ENCODE results near the gene EHD2.
A peak's percentile ranks its signal among the peaks of the same experiment; 100 is the strongest.
"Not testable (repeated sequence)": the region's sequence is repeated elsewhere in the genome, so short reads cannot be mapped to it uniquely, and the experiment has no call there.

Gene EHD2

GRCh38 chr19:47713046-47714021, at the start of gene EHD2:
TSS of gene EHD2 (plus strand) at chr19:47713422. CDS start at chr19:47716613, 3,191 bp downstream.
- no peak within 1 kb of the TSS for H3K9ac ChIP-seq
- no peak within 1 kb of the TSS for H3K4me2 ChIP-seq
- no peaks in the 10 kb centered on the region for H3K36me3 ChIP-seq
- no peak within 1 kb of the TSS for H3K27ac ChIP-seq
- H3K4me1 ChIP-seq = peaks cover 0 to 26% (median 17%) of the 10 kb centered on the region in 10 experiments; a peak in 12 of 20 replicates
- H3K4me3 ChIP-seq = no peak within 1 kb of the TSS
- peaks cover 0 to 14% (median 7%) of the 10 kb centered on the region in 11 experiments; a peak in 6 of 22 replicates for H3K9me3 ChIP-seq (replicated peaks in 1 of 11)
- no peak for TF ChIP-seq Cebpa-rat (IDR thresholded peaks at IDR 0.05)
- H4K20me1 ChIP-seq = no peaks in the 10 kb centered on the region
- H3K27me3 ChIP-seq = no peaks in the 10 kb centered on the region

- peaks cover 0 to 67% (median 36%) of the 10 kb centered on the region in 10 experiments; a peak in 17 of 20 replicates for H3K4me1 ChIP-seq
- H3K4me2 ChIP-seq = peak overlapping the region in 7 of 11 experiments; percentile 63 to 82 (median 68); a peak in 13 of 22 replicates
- no peak overlapping the region for H3K4me3 ChIP-seq
- H3K9me3 ChIP-seq (replicated peaks in 1 of 11) = no peaks in the 10 kb centered on the region
- no peaks in the 10 kb centered on the region for H3K27me3 ChIP-seq
- H3K36me3 ChIP-seq = peaks cover 0 to 35% (median 15%) of the 10 kb centered on the region in 11 experiments; a peak in 16 of 22 replicates
- peaks cover 75 to 99% (median 93%) of the 10 kb centered on the region in 11 experiments; a peak in 21 of 22 replicates for H4K20me1 ChIP-seq
- 0 out of 22 replicates have a peak overlapping the region, but pooled peaks of 2 of the 11 experiments have one; percentile 18 to 33 for H3K9ac ChIP-seq
- H3K27ac ChIP-seq = peak overlapping the region in 4 of 11 experiments; percentile 42 to 58 (median 45); a peak in 9 of 22 replicates
- no peak for TF ChIP-seq Cebpa-rat (IDR thresholded peaks at IDR 0.05)
Measured at GRCh38 chr19:47663435-47663910, 49.7 kb upstream of the EHD2 start.

- no peaks in the 10 kb centered on the region for H3K27me3 ChIP-seq
- TF ChIP-seq Cebpa-rat (IDR thresholded peaks at IDR 0.05) = peak in 5 of 11 experiments; percentile 6 to 66 (median 43); a peak in 3 of 22 replicates
- H4K20me1 ChIP-seq = peaks cover 75 to 99% (median 96%) of the 10 kb centered on the region in 11 experiments; a peak in 21 of 22 replicates
- peak overlapping the region in 5 of 11 experiments; percentile 2 to 47 (median 33); a peak in 4 of 22 replicates for H3K9ac ChIP-seq
- no peaks in the 10 kb centered on the region for H3K9me3 ChIP-seq (replicated peaks in 1 of 11)
- H3K27ac ChIP-seq = peak overlapping the region in 5 of 11 experiments; percentile 27 to 62 (median 46); a peak in 12 of 22 replicates
- H3K36me3 ChIP-seq = peaks cover 0 to 35% (median 19%) of the 10 kb centered on the region in 11 experiments; a peak in 15 of 22 replicates
- 0 out of 20 replicates have a peak overlapping the region, but pooled peaks of 1 of the 10 experiments have one; percentile 5 for H3K4me3 ChIP-seq
- peak overlapping the region in 9 of 11 experiments; percentile 23 to 82 (median 64); a peak in 15 of 22 replicates for H3K4me2 ChIP-seq
- H3K4me1 ChIP-seq = peaks cover 0 to 67% (median 36%) of the 10 kb centered on the region in 10 experiments; a peak in 17 of 20 replicates
Measured at GRCh38 chr19:47663911-47664771, 49.1 kb upstream of the EHD2 start.

GRCh38 chr19:47668556-47668955, 44.7 kb upstream of the EHD2 start:
- H3K27ac ChIP-seq; H3K4me2 ChIP-seq; H3K9me3 ChIP-seq (replicated peaks in 1 of 11); H3K27me3 ChIP-seq; H3K4me3 ChIP-seq; H3K9ac ChIP-seq: not testable (repeated sequence)
- peaks cover 13 to 42% (median 30%) of the 10 kb centered on the region in 10 experiments; a peak in 19 of 20 replicates for H3K4me1 ChIP-seq
- H4K20me1 ChIP-seq = peaks cover 54 to 87% (median 76%) of the 10 kb centered on the region in 11 experiments; a peak in 21 of 22 replicates
- peaks cover 17 to 56% (median 28%) of the 10 kb centered on the region in 11 experiments; a peak in 21 of 22 replicates for H3K36me3 ChIP-seq

GRCh38 chr19:47670736-47671135, 42.5 kb upstream of the EHD2 start:
- Histone ChIP-seq H3K27me3 (no peaks in the 10 kb centered on the region), H3K27ac (no peak overlapping the region)

GRCh38 chr19:47671499-47671898, 41.7 kb upstream of the EHD2 start:
- H3K9me3 ChIP-seq (replicated peaks in 1 of 11) = no peaks in the 10 kb centered on the region
- H3K9ac ChIP-seq = no peak overlapping the region
- peaks cover 38 to 76% (median 54%) of the 10 kb centered on the region in 11 experiments for H3K36me3 ChIP-seq
- no peaks in the 10 kb centered on the region for H3K27me3 ChIP-seq
- no peak overlapping the region for H3K27ac ChIP-seq
- no peak overlapping the region for H3K4me3 ChIP-seq
- TF ChIP-seq Cebpa-rat (IDR thresholded peaks at IDR 0.05) = no peak
- H3K4me2 ChIP-seq = no peak overlapping the region
- H3K4me1 ChIP-seq = peaks cover 4 to 19% (median 13%) of the 10 kb centered on the region in 10 experiments; a peak in 16 of 20 replicates
- peaks cover 29 to 76% (median 57%) of the 10 kb centered on the region in 11 experiments; a peak in 21 of 22 replicates for H4K20me1 ChIP-seq

More at GRCh38 chr19:47670736-47671135, 42.5 kb upstream of the EHD2 start:
- peaks cover 34 to 80% (median 63%) of the 10 kb centered on the region in 11 experiments; a peak in 21 of 22 replicates for H4K20me1 ChIP-seq
- peaks cover 5 to 20% (median 17%) of the 10 kb centered on the region in 10 experiments; a peak in 18 of 20 replicates for H3K4me1 ChIP-seq
- no peaks in the 10 kb centered on the region for H3K9me3 ChIP-seq (replicated peaks in 1 of 11)
- H3K4me3 ChIP-seq = no peak overlapping the region
- H3K4me2 ChIP-seq = peak overlapping the region in 4 of 11 experiments; percentile 17 to 37 (median 30); a peak in 6 of 22 replicates
- no peak for TF ChIP-seq Cebpa-rat (IDR thresholded peaks at IDR 0.05)
- H3K9ac ChIP-seq = no peak overlapping the region
- H3K36me3 ChIP-seq = peaks cover 36 to 75% (median 50%) of the 10 kb centered on the region in 11 experiments

GRCh38 chr19:47673426-47673825, 39.8 kb upstream of the EHD2 start:
- no peak overlapping the region for H3K27ac ChIP-seq
- no peak for TF ChIP-seq Cebpa-rat (IDR thresholded peaks at IDR 0.05)
- no peak overlapping the region for H3K4me2 ChIP-seq
- no peak overlapping the region for H3K4me3 ChIP-seq
- H3K9ac ChIP-seq = no peak overlapping the region
- H3K4me1 ChIP-seq = peaks cover 0 to 20% (median 9%) of the 10 kb centered on the region in 10 experiments; a peak in 11 of 20 replicates
- H3K27me3 ChIP-seq = no peaks in the 10 kb centered on the region
- H4K20me1 ChIP-seq = peaks cover 15 to 57% (median 43%) of the 10 kb centered on the region in 11 experiments; a peak in 21 of 22 replicates
- peaks cover 53 to 83% (median 69%) of the 10 kb centered on the region in 11 experiments for H3K36me3 ChIP-seq
- no peaks in the 10 kb centered on the region for H3K9me3 ChIP-seq (replicated peaks in 1 of 11)

- Histone ChIP-seq H3K9ac (no peak overlapping the region), H3K4me2 (no peak overlapping the region), H3K4me1 (peaks cover 0 to 20% (median 9%) of the 10 kb centered on the region in 10 experiments; a peak in 11 of 20 replicates), H3K27ac (no peak overlapping the region), H3K36me3 (peaks cover 63 to 90% (median 79%) of the 10 kb centered on the region in 11 experiments), H4K20me1 (peaks cover 6 to 51% (median 32%) of the 10 kb centered on the region in 11 experiments; a peak in 19 of 22 replicates), H3K9me3 (replicated peaks in 1 of 11) (no peaks in the 10 kb centered on the region), H3K4me3 (no peak overlapping the region), H3K27me3 (no peaks in the 10 kb centered on the region)
- TF ChIP-seq Cebpa-rat (IDR thresholded peaks at IDR 0.05) = no peak
Measured at GRCh38 chr19:47674548-47674947, 38.7 kb upstream of the EHD2 start.
